Activated T-cell treated with anti-CD3 and anti-CD28 coated beads, Interleukin-2, amount 50 U/mL, for 72 hours (primary cell): ENCODE measurements around the gene GAL3ST2. TPM values are rescaled to one million over a fixed set of nuclear protein-coding genes. Genes with fewer than 3 reads are reported as not detected.
"Not testable (repeated sequence)": the region's sequence is repeated elsewhere in the genome, so short reads cannot be mapped to it uniquely, and the experiment has no call there.

Experiments used
- ATAC-seq, 2 donors: fragments of 150-1000 bp; cut with Tn5 transposase; replicated peaks in 1 of 2; 2 replicates each; pipeline ENCODE4 v1.10.0; 2021; ENCODE audit warnings: moderate library complexity in 2 of 2, mild to moderate bottlenecking in 1 of 2
- DNase-seq, 2 donors: peaks; one replicate each; pipeline ENCODE4 v3.0.0; 2021 to 2022; ENCODE audit warnings: mixed read lengths in 1 of 2
- H3K27ac Mint-ChIP-seq: one replicate; pipeline ENCODE4 v1.8.0; 2022; ENCODE audit warnings: mild to moderate bottlenecking, moderate library complexity, mixed read lengths
- H3K27me3 Mint-ChIP-seq: one replicate; pipeline ENCODE4 v1.8.0; 2022; ENCODE audit warnings: low read depth, mixed read lengths
- H3K36me3 Mint-ChIP-seq, 2 donors: one replicate each; pipeline ENCODE4 v1.8.0; 2022; ENCODE audit warnings: mixed read lengths in 2 of 2, mild to moderate bottlenecking in 1 of 2; ENCODE audit not compliant: insufficient read depth in 2 of 2
- H3K4me1 Mint-ChIP-seq: one replicate; pipeline ENCODE4 v1.8.0; 2022; ENCODE audit warnings: low read depth, mixed read lengths
- H3K4me3 Mint-ChIP-seq, 2 donors: one replicate each; pipeline ENCODE4 v1.8.0; 2022; ENCODE audit warnings: mild to moderate bottlenecking in 2 of 2, mixed read lengths in 2 of 2, moderate library complexity in 2 of 2
- H3K9me3 Mint-ChIP-seq, 2 donors: one replicate each; pipeline ENCODE4 v1.8.0; 2022; ENCODE audit warnings: mixed read lengths in 2 of 2
- total RNA-seq, 2 donors: library from RNA; stranded (reverse); gene quantifications; one replicate each; pipeline ENCODE4 v1.2.3, GENCODE V29; 2022

GAL3ST2 gene
- total RNA-seq, 2 donors from 2014 or later: 0.53 to 0.82 TPM

DNA sequence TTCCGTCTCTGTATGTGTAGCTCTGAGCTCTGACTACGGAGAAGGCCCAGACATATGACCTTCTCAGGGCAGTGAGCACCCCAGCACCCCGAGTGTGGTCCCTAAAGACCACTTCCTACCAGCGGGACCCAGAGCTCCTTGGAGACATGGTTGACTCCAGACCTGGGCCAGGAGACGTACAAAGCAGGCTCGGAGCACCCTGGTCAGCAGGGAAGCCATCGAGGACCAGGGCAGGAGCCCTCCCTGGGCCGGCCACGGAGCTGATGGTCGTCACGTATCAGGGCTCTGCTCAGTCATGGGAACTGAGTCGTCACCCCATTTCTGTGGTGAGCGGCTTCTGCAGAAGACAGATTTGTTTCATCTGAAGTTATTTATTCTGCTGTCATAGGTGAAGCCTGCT, 19.6 kb downstream of the GAL3ST2 start:
- H3K4me1 Mint-ChIP-seq: no peaks in the 10 kb centered on the region
- ATAC-seq (no peak), DNase-seq (no peak)
- no peak overlapping the region for H3K27ac Mint-ChIP-seq
- H3K27me3 Mint-ChIP-seq: peaks cover 6% of the 10 kb centered on the region
- no peak overlapping the region for H3K4me3 Mint-ChIP-seq
- H3K36me3 Mint-ChIP-seq: peaks cover 0 to under 1% of the 10 kb centered on the region in 2 donors
- H3K9me3 Mint-ChIP-seq: no peaks in the 10 kb centered on the region

DNA sequence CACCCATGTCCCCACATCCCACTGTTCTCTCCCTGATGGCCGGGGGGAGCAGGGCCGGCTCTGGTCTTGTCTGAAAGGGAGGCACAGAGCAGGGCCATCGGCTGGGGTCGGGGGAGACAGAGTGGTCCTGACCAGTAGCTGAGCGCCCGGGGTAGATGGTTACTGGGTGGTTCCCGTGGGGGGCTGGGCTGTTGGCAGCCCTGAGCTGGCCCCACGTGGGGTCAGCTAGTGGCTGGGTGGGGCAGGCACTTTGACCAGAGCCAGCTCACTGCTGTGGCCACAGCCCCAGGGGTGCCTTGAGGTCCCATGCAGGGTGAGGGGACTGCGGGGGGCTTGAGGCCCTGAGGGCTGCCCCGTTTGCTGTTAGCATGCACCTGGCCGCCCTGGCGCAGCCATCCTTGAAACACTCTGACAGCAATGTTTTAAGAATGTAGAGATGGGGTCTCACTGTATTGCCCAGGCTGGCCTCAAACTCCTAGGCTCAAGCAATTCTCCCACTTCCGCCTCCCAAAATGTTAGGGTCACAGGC, 20.1 kb downstream of the GAL3ST2 start:
- H3K27me3 Mint-ChIP-seq: peaks cover 5% of the 10 kb centered on the region
- ATAC-seq (no peak), DNase-seq (no peak)
- H3K4me1 Mint-ChIP-seq: no peaks in the 10 kb centered on the region
- H3K36me3 Mint-ChIP-seq: no peaks in the 10 kb centered on the region
- no peak overlapping the region for H3K27ac Mint-ChIP-seq
- no peaks in the 10 kb centered on the region for H3K9me3 Mint-ChIP-seq
- no peak overlapping the region for H3K4me3 Mint-ChIP-seq

DNA sequence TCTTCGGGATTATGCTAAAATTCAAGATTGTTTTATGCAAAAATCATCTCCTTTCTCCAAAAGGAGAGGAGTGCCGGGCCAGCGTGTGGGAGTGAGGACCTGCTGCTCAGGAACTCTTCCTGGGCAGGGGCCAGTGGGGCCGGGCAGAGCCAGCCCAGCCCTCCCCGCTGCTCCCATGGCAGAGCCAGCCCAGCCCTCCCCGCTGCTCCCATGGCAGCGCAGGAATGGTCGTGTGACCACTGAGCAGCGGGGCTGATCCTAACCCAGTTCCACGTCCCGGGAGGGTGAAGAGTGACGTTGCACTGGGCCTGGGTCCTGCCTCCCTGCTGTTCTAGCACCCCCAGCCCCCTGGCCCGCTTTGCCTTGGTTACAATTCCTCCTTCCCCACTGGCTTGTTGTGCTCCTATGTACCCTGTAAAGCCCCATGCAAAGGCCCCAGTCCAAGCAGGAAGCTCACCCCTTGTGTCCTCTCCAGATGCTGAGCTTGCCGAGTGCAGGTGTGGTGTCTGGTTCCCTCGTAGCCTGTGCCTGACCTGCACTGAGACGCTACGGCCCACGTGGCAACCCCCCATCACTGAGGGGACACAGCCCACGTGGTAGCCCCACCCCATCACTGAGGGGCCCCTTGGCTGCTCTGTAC, 20.9 kb downstream of the GAL3ST2 start:
- no peaks in the 10 kb centered on the region for H3K4me1 Mint-ChIP-seq
- no peak overlapping the region for H3K4me3 Mint-ChIP-seq
- no peaks in the 10 kb centered on the region for H3K36me3 Mint-ChIP-seq
- no peaks in the 10 kb centered on the region for H3K9me3 Mint-ChIP-seq
- ATAC-seq (no peak), DNase-seq (no peak)
- peaks cover 5% of the 10 kb centered on the region for H3K27me3 Mint-ChIP-seq
- no peak overlapping the region for H3K27ac Mint-ChIP-seq

DNA sequence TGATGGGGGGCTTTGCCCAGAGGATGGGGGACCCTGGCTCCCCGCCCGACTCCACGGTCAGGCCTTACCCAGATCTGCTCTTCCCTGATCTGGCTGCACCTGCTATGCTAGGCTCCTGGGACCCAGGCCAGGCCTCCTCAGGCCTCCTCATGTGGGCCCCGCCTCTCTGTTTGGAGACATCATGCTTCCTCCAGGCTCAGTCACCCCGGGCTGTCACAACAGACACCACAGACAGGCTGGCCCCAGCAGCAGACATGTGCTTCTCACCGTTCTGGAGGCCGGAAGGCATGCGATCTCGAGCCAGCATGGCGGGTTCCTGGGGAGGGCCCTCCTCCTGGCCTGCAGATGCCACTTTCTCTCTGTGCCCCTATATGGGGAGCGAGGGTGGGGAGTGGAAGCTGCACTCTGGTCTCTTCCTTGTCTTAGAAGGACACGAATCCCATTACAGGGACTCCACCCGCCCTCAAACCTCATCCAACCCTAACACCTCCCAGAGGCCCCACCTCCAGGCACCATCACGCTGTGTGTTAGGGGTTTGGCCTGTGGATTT, 21.5 kb downstream of the GAL3ST2 start:
- Mint-ChIP-seq H3K27ac (no peak overlapping the region), H3K9me3 (no peaks in the 10 kb centered on the region), H3K27me3 (peaks cover 5% of the 10 kb centered on the region), H3K4me3 (no peak overlapping the region), H3K4me1 (peaks cover 1% of the 10 kb centered on the region), H3K36me3 (no peaks in the 10 kb centered on the region)
- ATAC-seq (no peak), DNase-seq (no peak)

- Mint-ChIP-seq H3K9me3 (no peaks in the 10 kb centered on the region), H3K27ac (no peak overlapping the region), H3K27me3 (peaks cover 5% of the 10 kb centered on the region), H3K36me3 (no peaks in the 10 kb centered on the region), H3K4me3 (no peak overlapping the region), H3K4me1 (peaks cover 5% of the 10 kb centered on the region)
- DNase-seq (no peak), ATAC-seq (no peak)
These were observed 22.3 kb downstream of the GAL3ST2 start for GRCh38 chr2:241798631-241799521.

DNA sequence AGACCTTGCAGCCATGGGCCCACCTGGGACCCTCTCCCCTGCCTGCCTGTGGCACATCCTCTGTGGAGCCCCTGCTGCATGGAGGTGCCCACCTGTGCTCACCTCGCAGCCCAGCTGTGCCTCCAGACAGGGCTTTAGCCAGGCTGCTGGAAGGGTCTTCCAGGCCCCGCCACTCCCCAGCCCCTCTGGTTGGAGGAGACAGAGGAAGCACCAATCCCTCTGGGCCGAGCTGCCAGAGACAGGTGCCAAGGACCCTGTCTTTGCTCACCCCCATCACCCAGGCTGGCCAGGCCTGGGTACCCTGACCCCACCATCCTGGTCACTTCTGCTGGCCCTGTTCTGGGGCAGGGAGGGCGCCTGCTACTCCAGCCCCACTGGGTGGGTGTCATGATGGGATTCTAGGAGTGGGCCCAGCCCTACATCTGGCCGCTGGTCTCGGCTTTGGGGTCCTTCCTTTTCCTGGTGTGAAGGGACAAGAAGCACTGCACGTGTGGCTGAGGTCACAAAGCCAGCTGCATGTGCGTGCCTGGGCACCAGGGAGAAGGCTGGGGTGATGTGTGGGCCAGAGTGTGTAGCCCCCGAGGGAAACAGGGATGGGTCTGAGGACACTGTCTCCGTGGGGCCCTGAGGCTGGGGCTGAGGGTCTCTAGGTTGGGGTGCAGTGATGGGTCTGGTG, 23.0 kb downstream of the GAL3ST2 start:
- peaks cover 9% of the 10 kb centered on the region for H3K4me1 Mint-ChIP-seq
- no peak overlapping the region for H3K4me3 Mint-ChIP-seq
- no peaks in the 10 kb centered on the region for H3K36me3 Mint-ChIP-seq
- DNase-seq (no peak), ATAC-seq (no peak)
- no peaks in the 10 kb centered on the region for H3K9me3 Mint-ChIP-seq
- peaks cover 5% of the 10 kb centered on the region for H3K27me3 Mint-ChIP-seq
- H3K27ac Mint-ChIP-seq: no peak overlapping the region

- H3K4me3 Mint-ChIP-seq, H3K27me3 Mint-ChIP-seq, ATAC-seq, H3K9me3 Mint-ChIP-seq, H3K36me3 Mint-ChIP-seq, H3K27ac Mint-ChIP-seq, DNase-seq: not testable (repeated sequence)
- peaks cover 12% of the 10 kb centered on the region for H3K4me1 Mint-ChIP-seq
These were observed 23.7 kb downstream of the GAL3ST2 start for GRCh38 chr2:241800198-241800903.

- H3K27me3 Mint-ChIP-seq: no peaks in the 10 kb centered on the region
- peak overlapping the region in 1 of 2 donors; percentile 36 for H3K4me3 Mint-ChIP-seq
- no peak overlapping the region for H3K27ac Mint-ChIP-seq
- H3K9me3 Mint-ChIP-seq: no peaks in the 10 kb centered on the region
- peaks cover 12% of the 10 kb centered on the region for H3K4me1 Mint-ChIP-seq
- no peaks in the 10 kb centered on the region for H3K36me3 Mint-ChIP-seq
- DNase-seq (no peak), ATAC-seq (no peak)
These were observed 25.2 kb downstream of the GAL3ST2 start for GRCh38 chr2:241801611-241802420.

- ATAC-seq (peak in 1 of 2 donors; percentile 6), DNase-seq (no peak)
- H3K27ac Mint-ChIP-seq: no peak overlapping the region
- H3K4me3 Mint-ChIP-seq: no peak overlapping the region
- H3K27me3 Mint-ChIP-seq: no peaks in the 10 kb centered on the region
- H3K9me3 Mint-ChIP-seq: no peaks in the 10 kb centered on the region
- peaks cover 12% of the 10 kb centered on the region for H3K4me1 Mint-ChIP-seq
- no peaks in the 10 kb centered on the region for H3K36me3 Mint-ChIP-seq
These were observed 26.0 kb downstream of the GAL3ST2 start for GRCh38 chr2:241802421-241803318.

DNA sequence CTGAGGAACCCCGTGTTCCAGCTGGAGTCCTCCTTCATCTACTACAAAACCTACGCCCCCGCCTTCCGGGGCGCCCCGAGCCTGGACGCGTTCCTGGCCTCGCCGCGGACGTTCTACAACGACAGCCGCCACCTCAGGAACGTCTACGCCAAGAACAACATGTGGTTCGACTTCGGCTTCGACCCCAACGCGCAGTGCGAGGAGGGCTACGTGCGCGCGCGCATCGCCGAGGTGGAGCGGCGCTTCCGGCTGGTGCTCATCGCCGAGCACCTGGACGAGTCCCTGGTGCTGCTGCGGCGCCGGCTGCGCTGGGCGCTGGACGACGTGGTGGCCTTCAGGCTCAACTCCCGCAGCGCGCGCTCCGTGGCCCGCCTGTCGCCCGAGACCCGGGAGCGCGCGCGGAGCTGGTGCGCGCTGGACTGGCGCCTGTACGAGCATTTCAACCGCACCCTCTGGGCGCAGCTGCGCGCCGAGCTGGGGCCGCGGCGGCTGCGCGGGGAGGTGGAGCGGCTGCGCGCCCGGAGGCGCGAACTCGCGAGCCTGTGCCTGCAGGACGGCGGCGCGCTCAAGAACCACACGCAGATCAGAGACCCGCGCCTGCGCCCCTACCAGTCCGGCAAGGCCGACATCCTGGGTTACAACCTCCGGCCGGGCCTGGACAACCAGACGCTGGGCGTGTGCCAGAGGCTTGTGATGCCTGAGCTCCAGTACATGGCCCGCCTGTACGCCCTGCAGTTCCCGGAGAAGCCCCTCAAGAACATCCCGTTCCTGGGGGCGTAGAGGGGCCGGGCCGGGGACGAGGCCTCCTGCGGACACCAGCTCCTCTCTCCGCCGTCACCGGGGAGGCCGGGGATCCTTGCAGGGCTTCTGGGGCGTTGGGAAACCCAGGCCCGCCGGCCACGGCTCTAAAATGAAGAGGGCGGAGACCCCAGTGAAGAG, 27.0 kb downstream of the GAL3ST2 start:
- Mint-ChIP-seq H3K4me3 (peak overlapping the region; percentile 74 to 85), H3K9me3 (no peaks in the 10 kb centered on the region), H3K27me3 (peaks cover 4% of the 10 kb centered on the region), H3K27ac (peak overlapping the region; percentile 58), H3K4me1 (peaks cover 12% of the 10 kb centered on the region), H3K36me3 (no peaks in the 10 kb centered on the region)
- peak; percentile 74 to 75 for ATAC-seq
- DNase-seq: peak; percentile 43 to 59
